GM18951 (cell line): ENCODE measurements around the gene LRRK2.
"Not testable (repeated sequence)": the region's sequence is repeated elsewhere in the genome, so short reads cannot be mapped to it uniquely, and the experiment has no call there.

Source experiments
- POLR2A ChIP-seq: IDR thresholded peaks from 4 replicates; pipeline ENCODE4 v1.6.1; 2011; ENCODE audit warnings: mild to moderate bottlenecking; ENCODE audit not compliant: insufficient read length, insufficient read depth; ENCODE audit errors: extremely low read depth
- in situ Hi-C: fragments of 300-500 bp; cut with MboI; formaldehyde crosslinking; loops from one replicate; pipeline ENCODE4 v1.12.0; 2022; ENCODE audit warnings: low sequenced_read_pairs, mixed read lengths, inconsistent platforms; ENCODE audit not compliant: unreplicated experiment

Gene LRRK2

DNA sequence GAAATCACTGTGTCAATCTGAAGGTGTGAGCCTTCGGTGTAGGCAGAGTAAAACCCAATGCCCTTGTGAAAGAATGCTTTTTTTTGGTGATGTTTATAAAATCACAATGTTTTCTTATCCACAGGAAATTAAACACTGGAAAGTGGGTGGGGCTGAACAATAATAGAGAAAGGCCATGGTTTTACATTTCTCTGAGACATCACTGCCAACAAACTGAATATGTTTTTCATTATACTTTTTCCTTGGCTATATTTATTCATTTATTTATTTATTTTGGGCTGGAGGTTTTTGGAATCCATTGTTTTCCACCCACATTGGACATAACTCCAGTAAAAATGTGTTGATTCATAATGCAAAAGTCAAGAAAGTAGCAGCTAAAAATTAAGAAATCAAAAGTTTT lies 16.9 kb downstream of the LRRK2 start:
- no peak for TF ChIP-seq POLR2A
- in situ Hi-C loops = no loop called here

DNA sequence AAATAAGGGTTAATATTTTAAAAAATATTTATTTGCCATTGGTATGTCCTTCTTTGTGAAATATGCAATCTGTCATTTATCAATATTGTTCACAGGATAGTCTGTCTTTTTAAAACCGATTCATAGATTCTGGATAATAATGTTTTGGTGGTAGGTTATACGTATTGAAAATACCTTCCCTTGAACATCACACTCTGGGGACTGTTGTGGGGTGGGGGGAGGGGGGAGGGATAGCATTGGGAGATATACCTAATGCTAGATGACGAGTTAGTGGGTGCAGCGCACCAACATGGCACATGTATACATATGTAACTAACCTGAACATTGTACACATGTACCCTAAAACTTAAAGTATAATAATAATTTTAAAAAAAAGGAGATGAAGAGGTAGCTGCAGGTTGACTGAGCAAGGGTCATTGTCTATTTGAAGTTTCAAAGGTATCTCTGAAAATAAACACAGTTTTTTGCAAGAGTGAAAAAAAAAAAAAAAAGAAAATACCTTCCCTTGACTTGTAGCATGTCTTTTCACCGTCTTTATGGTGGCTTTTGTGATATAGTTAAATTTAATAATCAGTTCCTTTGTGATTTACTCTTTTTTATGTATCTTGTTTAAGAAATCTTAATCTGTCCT lies 19.8 kb downstream of the LRRK2 start:
- in situ Hi-C loops = not testable (repeated sequence)

DNA sequence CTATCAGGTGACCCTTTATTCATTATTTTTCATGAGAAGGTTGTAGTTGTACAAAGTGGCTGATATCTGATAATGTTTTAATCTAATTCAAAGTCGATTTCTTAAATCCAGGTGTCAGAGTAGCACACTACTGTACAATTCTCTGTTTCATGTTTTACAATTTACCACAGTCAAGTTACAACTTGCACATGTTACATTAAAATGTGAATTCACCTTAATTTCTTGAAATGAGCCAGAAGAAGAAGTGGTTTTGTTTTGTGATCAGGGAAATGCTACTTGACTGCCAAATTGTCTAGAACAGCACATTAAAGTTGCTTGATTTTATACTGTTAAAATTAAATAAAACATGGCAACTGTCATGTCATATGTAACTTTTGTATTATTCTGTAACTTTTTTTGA lies 23.2 kb downstream of the LRRK2 start:
- in situ Hi-C loops = no loop called here
- no peak for TF ChIP-seq POLR2A

DNA sequence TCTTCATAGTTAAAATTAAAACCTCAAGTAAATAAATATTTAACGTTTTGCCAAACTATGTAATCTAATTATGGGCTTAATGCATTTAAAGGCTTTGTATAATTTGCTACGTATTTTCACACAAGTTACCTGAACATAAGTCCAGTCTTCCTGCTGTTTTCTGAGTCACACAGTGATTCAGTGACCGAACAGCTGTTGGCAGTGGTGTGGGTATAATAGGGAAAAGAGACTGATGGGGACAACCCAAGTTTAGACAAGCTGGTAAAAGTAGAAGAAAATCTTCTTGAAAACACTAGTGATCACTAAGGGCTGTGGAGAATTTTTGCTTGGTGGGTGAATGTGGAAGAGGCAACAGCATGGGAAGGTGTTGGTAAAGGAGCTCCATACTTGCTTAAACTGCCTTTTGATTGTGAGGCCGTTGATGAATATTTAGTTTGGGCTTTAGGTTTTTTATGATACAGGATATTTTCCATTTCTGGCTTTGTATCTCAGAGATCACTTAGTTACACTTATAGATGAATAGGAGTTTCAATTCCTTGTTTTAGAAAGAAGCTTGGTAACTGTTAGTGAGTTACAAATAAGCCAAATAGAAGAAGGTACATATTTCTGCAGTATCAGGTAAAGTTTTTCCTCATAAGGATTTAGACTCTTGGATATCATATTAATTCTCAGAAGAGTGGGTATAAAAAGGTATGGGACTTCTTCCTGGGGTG lies 23.9 kb downstream of the LRRK2 start:
- in situ Hi-C loops = no loop called here
- TF ChIP-seq POLR2A = no peak

GRCh38 chr12:40250652-40251051 lies 25.9 kb downstream of the LRRK2 start:
- in situ Hi-C loops = not testable (repeated sequence)

DNA sequence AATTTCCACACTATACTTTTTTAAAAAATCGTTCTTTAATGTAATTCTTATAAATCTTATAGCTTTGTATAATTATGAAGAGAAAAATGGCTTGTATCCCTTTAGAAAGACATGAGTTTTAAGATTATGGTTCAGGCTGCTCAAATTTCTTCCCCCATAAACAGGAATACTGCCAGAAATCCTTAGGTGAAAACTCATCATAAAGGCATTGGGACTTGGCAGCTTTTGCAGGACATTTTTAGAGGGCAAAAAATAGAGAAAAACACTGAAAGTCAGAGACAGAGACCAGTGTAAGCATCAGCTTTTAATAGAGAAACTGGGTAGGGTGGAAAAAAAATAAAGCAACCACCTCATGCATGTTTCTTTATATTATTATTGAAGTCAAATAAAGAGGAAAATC lies 29.1 kb downstream of the LRRK2 start:
- TF ChIP-seq POLR2A = no peak
- in situ Hi-C loops = no loop called here

GRCh38 chr12:40254455-40255085 lies 29.8 kb downstream of the LRRK2 start:
- TF ChIP-seq POLR2A = no peak
- in situ Hi-C loops = no loop called here

DNA sequence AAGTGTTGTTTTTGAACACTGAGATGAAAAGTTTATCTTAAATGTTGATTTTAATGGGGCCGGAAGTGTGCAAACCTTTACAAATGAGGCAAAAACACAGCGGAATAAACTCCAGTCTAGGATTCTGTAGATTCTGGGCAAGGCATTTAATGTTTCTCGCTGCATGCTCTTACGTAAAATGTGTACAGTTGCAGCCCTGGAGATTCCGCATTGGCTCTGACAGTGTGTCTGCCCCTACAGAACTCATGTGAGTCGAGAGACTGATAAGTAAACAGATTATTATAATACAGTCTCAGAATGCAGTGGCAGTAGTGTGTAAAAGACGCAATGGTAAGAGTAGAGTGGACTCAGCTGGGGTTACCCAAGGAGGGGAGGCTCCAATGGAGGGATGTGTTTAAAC lies 33.6 kb downstream of the LRRK2 start:
- TF ChIP-seq POLR2A = no peak
- in situ Hi-C loops = no loop called here

GRCh38 chr12:40261937-40262336 lies 37.1 kb downstream of the LRRK2 start:
- in situ Hi-C loops = no loop called here
- TF ChIP-seq POLR2A = no peak

DNA sequence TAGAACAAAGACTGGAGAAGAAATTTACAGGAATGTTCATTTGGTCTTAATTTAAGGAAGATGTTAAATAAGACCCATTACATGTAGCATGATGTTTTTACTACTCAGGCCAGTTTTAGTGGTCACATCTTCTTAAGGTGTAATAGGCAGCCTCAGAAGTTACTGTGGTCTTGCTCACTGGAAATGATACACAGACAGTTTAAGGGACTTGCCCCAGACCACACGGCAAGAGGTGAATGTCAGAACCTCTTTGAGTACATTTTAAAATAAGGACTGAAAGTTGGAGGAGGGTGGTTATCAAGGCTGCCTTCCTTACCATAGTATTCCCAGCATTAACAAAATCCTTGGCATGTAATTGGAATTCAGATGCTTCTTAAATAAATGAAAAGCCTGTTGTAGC lies 37.9 kb downstream of the LRRK2 start:
- no peak for TF ChIP-seq POLR2A
- in situ Hi-C loops = no loop called here

DNA sequence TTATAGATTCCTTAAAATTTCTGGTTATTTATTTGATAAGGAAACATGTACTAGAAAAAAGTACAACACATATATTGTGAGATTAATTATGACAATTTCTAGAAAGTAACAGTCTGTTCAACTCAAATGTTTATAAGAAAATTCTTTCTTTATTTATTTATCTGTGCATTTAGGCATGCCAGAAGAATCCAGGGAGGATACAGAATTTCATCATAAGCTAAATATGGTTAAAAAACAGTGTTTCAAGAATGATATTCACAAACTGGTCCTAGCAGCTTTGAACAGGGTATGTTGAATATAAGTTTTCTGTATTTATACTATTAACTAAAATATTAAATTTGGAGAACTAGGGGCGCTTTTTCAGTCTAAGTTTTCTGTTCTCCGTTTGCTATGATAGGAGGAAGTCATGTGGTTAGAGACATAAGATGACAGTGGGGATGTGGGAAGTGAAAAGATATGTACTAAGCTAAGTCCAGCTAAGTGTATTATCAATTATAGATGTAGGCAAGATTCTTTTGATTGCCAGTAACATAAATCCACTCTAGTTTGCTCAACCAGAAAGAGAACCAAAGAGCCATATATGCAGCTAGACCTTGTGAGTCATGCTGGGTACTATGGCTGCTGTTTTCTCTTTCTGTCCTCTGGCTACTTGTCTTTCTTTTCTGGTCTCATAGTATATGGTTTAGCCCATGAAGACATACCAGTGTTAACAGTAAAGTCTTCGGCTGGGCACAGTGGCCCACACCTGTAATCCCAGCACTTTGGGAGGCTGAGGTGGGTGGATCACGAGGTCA lies 39.0 kb downstream of the LRRK2 start:
- in situ Hi-C loops = no loop called here
- no peak for TF ChIP-seq POLR2A

DNA sequence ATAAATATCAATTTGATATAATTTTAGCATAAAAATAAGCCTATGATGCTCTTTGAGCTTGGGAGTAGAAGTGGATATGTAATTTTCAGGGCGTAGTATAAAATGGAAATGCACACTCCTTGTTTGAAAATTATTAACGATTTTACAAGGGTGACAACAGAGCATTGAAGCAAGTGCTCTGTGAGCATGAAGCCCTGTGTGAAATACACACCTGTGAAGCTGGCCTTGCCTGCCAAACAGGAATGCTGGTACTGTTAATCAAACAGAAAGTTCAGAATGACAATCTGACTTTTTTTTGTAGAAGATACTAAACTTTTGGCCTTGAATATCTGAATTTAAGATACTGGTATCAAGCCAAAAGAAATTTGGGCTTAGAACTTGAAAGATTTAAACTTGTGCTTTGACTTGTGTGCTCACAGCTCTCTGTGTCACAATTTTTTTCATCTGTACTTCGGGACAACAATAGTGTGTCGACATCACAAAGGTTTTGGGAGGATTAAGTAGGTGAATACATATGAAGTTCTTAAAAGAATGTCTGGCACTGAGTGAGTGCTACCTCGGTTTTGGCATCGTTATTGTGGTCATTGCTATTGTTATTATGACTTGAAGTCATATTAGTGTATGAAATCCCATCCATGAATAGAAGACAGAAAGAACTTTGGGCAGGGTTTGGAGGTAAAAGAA lies 47.3 kb downstream of the LRRK2 start:
- no peak for TF ChIP-seq POLR2A
- in situ Hi-C loops = no loop called here

GRCh38 chr12:40281791-40282364 lies 57.1 kb downstream of the LRRK2 start:
- in situ Hi-C loops = no loop called here
- TF ChIP-seq POLR2A = no peak
